ENCODE measurements around the gene PRCD.

DNA sequence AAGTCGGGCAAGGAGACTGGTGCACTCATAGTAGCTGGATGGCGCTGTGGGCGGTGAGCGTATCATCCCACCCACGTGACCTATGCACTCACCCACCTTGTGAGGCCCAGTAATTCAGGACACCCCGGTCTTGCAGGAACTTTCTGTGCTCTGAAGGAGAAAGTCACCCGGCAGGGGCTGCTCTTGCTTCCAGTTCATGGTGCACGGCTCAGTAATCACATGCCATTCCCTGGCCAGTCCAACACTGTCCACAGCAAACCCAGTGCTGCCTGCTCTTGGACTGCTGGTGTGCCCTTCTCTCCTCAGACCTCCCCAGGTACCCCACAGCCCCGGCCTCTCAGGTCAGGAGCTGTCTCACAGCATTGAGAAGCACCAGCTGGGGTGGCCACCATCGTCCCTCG, 22.2 kb upstream of the PRCD start:
- TF ChIP-seq ZNF8 (CRISPR knock-in tag; IDR thresholded peaks at IDR 0.05) (no peak), PPARA (CRISPR knock-in tag; IDR thresholded peaks at IDR 0.05; ENCODE audit: borderline replicate concordance) (no peak), ISL1 (CRISPR knock-in tag; IDR thresholded peaks at IDR 0.05) (no peak), ESRRG (CRISPR knock-in tag; IDR thresholded peaks at IDR 0.05) (no peak), RARB (CRISPR knock-in tag; IDR thresholded peaks at IDR 0.05) (no peak), POU6F1 (CRISPR knock-in tag; IDR thresholded peaks at IDR 0.05; ENCODE audit: borderline replicate concordance, low read depth) (no peak), ARNTL (CRISPR knock-in tag; IDR thresholded peaks at IDR 0.05; ENCODE audit: borderline replicate concordance, low read depth) (no peak), ZFP3 (CRISPR knock-in tag; IDR thresholded peaks at IDR 0.05) (no peak), ZC3H10 (CRISPR knock-in tag; IDR thresholded peaks at IDR 0.05) (no peak)
- TF ChIP-seq, protein P1, sequence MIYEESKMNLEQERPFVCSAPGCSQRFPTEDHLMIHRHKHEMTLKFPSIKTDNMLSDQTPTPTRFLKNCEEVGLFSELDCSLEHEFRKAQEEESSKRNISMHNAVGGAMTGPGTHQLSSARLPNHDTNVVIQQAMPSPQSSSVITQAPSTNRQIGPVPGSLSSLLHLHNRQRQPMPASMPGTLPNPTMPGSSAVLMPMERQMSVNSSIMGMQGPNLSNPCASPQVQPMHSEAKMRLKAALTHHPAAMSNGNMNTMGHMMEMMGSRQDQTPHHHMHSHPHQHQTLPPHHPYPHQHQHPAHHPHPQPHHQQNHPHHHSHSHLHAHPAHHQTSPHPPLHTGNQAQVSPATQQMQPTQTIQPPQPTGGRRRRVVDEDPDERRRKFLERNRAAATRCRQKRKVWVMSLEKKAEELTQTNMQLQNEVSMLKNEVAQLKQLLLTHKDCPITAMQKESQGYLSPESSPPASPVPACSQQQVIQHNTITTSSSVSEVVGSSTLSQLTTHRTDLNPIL (CRISPR knock-in tag; IDR thresholded peaks at IDR 0.05; ENCODE audit: low read depth): no peak
- TF ChIP-seq, protein P2, sequence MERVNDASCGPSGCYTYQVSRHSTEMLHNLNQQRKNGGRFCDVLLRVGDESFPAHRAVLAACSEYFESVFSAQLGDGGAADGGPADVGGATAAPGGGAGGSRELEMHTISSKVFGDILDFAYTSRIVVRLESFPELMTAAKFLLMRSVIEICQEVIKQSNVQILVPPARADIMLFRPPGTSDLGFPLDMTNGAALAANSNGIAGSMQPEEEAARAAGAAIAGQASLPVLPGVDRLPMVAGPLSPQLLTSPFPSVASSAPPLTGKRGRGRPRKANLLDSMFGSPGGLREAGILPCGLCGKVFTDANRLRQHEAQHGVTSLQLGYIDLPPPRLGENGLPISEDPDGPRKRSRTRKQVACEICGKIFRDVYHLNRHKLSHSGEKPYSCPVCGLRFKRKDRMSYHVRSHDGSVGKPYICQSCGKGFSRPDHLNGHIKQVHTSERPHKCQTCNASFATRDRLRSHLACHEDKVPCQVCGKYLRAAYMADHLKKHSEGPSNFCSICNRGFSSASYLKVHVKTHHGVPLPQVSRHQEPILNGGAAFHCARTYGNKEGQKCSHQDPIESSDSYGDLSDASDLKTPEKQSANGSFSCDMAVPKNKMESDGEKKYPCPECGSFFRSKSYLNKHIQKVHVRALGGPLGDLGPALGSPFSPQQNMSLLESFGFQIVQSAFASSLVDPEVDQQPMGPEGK (CRISPR knock-in tag; IDR thresholded peaks at IDR 0.05; ENCODE audit: borderline replicate concordance): no peak
- TF ChIP-seq, protein P3, sequence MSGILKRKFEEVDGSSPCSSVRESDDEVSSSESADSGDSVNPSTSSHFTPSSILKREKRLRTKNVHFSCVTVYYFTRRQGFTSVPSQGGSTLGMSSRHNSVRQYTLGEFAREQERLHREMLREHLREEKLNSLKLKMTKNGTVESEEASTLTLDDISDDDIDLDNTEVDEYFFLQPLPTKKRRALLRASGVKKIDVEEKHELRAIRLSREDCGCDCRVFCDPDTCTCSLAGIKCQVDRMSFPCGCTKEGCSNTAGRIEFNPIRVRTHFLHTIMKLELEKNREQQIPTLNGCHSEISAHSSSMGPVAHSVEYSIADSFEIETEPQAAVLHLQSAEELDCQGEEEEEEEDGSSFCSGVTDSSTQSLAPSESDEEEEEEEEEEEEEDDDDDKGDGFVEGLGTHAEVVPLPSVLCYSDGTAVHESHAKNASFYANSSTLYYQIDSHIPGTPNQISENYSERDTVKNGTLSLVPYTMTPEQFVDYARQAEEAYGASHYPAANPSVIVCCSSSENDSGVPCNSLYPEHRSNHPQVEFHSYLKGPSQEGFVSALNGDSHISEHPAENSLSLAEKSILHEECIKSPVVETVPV (CRISPR knock-in tag; IDR thresholded peaks at IDR 0.05): no peak
